GM12872 (cell line): ENCODE data around the gene SLC4A1.

ENCODE experiments used
- CTCF ChIP-seq: IDR thresholded peaks from 3 replicates; pipeline ENCODE4 v1.5.1; 2011; ENCODE audit warnings: low read depth, mild to moderate bottlenecking, low read length, moderate library complexity; ENCODE audit not compliant: insufficient read depth

Gene SLC4A1

GRCh38 chr17:44235583-44235936 lies 32.4 kb downstream of the SLC4A1 start:
- no peak for TF ChIP-seq CTCF

DNA sequence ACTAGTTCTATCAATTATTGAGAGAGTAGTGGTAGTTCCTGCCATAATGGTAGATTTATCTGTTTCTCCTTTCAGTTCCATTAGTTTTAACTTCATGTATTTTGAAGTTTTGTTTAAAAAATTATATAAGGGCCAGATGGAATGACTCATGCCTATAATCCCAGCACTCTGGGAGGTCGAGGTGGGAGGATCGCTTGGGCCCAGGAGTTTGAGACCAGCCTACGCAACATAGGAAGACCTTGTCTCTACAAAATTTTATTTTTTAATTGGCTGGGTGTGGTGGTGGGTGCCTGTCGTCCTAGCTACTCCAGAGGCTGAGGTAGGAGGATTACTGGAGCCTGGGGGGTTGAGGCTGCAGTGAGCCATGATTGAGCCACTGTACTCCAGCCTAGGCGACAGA lies 34.4 kb downstream of the SLC4A1 start:
- no peak for TF ChIP-seq CTCF

GRCh38 chr17:44232061-44232460 lies 35.9 kb downstream of the SLC4A1 start:
- TF ChIP-seq CTCF, result no peak

DNA sequence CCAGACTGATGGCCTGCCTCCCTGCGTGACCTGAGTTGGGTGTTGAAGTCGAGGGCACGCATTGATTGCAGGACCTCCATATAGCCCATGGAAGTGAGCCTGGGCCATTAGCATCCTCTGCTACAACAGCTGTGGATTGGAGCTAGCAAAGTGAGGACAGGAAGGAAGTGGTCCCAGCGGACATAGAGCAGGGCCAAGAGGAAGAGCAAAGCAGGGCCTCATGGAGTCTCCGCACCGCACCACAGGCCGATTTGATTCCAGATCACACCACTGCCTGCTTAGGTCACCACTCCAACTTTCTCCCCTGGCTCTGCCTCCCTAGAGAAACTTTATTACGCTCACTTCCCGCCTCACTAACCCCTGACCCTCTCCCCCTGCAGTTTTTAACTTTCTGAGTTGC lies 37.8 kb downstream of the SLC4A1 start:
- TF ChIP-seq CTCF, result no peak

- TF ChIP-seq CTCF, result no peak
Observed at GRCh38 chr17:44229090-44229489, 38.8 kb downstream of the SLC4A1 start.

DNA sequence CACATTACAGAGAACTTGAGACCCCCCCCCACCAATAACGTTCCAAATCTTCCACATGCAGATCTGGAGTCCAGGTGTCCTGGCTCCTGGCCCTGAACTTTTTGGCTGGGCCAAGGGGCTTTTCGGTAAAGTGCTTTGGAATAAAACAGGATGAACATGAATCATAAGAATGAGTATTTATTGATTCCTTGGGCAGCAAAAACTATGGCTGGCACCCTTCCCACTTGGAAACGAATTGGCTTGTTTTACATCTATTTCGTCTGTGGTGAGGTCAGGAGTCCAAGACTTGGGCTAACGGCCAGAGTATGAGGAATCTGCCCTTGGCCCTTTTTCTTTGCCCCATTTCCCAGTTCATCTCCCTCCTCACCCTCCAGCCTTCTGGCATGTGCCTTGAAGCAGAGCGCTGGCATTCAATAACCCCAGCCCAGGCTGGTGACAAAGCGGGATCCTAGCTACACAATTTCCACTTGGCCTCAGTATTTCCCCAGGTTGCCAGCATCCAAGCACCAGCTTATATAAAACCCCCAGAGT lies 44.3 kb downstream of the SLC4A1 start:
- no peak for TF ChIP-seq CTCF

DNA sequence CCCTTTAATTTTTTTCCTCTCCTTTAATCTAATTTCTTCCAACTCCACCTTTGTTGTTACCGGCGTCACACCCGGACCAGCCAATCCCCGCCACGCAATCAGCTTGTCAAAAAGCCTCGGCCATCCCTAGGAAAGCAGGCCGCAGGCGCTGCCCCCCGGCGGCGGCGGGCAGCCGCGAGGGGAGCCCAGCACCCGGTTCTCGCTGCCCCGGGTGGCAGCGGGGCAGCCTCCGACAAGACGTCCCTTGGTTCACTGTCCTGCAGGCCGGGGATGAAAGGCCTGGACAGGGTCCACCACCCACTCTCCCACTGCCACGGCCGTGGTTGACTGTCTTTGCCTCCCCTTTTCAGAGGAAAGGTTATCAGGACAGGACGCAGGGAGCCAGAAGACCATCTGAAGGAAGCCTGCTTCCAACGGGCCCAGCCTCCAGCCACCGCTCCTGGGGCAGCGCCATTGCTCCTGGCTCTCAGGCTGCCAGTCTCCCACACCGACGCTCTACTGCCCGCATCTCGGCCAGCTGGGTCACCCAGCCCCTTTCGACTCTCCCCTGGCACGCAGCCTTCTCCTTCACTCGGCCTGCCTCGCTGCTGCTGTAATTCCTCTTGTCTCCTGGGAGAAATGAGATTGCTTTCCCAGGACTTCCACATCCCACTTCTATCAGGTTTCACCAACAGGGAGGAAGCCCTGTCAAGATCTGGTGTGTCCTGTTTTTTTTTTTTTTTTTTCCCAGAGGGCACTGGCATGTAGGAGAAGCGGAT lies 45.6 kb downstream of the SLC4A1 start:
- peak; percentile 24; the same call in 1 of the 3 replicates for TF ChIP-seq CTCF
